A375 (cell line): Measurements from ENCODE around the gene LDHAL6B. TPM values are rescaled to one million over a fixed set of nuclear protein-coding genes. Genes with fewer than 3 reads are reported as not detected.

Experiments
- small RNA-seq: library from RNA; depleted of rRNA; stranded (forward); fragments of <200 nt; gene quantifications from one replicate; pipeline ENCODE3, GENCODE V24; 2014
- total RNA-seq: library from RNA; depleted of rRNA; stranded (reverse); fragments of >200 nt; shearing (Covaris generic); gene quantifications from 2 replicates; pipeline ENCODE4 v1.2.3, GENCODE V29; 2014; rRNA removed

LDHAL6B gene
- not detected in 2 replicates for total RNA-seq

DNA sequence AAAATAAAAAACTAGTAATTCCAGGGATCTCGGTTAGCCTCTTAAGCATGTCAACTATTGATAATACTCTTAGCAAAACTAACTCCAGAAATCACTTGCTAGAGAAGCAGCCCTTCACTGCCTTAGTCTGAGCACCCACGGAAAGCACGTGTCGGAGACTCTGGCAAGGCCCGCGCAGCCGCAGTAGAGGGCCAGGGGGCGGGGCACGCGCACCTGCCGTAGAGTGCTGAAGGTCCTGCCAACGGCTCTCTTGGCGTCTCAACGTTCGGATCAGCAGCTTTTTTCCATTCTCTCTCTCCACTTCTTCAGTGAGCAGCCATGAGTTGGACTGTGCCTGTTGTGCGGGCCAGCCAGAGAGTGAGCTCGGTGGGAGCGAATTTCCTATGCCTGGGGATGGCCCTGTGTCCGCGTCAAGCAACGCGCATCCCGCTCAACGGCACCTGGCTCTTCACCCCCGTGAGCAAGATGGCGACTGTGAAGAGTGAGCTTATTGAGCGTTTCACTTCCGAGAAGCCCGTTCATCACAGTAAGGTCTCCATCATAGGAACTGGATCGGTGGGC lies at the start of gene LDHAL6B:
LDHAL6B (plus strand) TSS at position 221 of the 561 bp plus-strand sequence; CDS start at position 319, 98 bp downstream.

Small RNA genes lying within 50 kb of the gene (small RNA-seq; reads per million reads assigned to genes)
- gene MIR2116 (not detected), gene RNU4-80P (not detected)

Other genes starting within 250 kb of the LDHAL6B start
- 6.9 and 11.6 TPM in 2 replicates for gene RNF111, start 219.2 kb upstream of the LDHAL6B start, total RNA-seq
- 58.1 and 61.1 TPM in 2 replicates for gene CCNB2, start 101.7 kb upstream of the LDHAL6B start, total RNA-seq
- gene MYO1E, start 166.0 kb downstream of the LDHAL6B start, total RNA-seq: 115 and 147 TPM in 2 replicates
- 1.1 and 3.2 TPM in 2 replicates for gene FAM81A, start 231.3 kb downstream of the LDHAL6B start, total RNA-seq